ENCODE measurements around the gene PER1. TPM values are rescaled to one million over a fixed set of nuclear protein-coding genes. Genes with fewer than 3 reads are reported as not detected.

PER1 gene
- total and polyA plus RNA-seq, 2 of the 13 experiments (the other 11 are each of a cell fraction or from before 2014, with no cell fraction given), result 2.6 to 3.6 TPM

DNA sequence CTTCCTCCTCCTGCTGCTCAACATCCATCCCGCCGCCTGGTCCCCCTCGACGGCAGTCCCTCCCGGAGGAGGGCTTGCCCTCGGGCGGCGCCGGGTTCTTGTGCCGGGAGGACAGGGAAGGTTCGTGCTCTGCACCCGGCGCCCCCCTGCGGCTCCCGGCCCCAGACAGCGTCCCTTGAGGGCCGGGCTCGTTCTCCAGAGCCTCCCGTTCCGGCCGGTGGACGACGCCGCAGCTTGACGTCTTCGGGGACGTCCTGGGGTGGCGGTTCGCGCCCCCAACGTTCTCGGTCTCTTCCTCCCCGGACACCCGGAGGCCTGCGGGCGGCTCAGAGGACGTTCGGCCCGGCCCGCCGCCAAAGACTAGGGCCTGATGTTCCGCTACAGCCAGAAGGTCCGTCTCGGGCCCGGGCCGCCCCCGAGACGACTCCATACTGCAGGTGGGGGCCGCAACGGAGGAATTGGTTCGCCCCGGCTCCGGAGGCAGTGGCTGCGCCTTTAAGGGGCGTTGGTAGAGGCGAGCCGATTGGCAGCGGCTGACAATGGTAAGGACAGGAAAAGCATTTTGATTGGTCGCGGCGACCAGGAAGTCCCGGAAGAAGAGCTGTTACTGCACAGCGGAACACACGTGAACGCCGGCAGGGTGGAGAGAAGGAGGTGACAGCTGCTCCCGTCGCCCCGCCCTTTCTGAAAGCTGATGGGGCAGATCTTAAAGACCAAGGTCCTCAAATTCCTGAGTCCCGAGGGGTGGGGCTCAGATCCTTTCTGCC is 37.7 kb upstream of the PER1 start, which contains the start of gene BORCS6 (continued):
- TF ChIP-seq, protein P1, sequence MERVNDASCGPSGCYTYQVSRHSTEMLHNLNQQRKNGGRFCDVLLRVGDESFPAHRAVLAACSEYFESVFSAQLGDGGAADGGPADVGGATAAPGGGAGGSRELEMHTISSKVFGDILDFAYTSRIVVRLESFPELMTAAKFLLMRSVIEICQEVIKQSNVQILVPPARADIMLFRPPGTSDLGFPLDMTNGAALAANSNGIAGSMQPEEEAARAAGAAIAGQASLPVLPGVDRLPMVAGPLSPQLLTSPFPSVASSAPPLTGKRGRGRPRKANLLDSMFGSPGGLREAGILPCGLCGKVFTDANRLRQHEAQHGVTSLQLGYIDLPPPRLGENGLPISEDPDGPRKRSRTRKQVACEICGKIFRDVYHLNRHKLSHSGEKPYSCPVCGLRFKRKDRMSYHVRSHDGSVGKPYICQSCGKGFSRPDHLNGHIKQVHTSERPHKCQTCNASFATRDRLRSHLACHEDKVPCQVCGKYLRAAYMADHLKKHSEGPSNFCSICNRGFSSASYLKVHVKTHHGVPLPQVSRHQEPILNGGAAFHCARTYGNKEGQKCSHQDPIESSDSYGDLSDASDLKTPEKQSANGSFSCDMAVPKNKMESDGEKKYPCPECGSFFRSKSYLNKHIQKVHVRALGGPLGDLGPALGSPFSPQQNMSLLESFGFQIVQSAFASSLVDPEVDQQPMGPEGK (CRISPR knock-in tag; IDR thresholded peaks at IDR 0.05), result peak; percentile 92
- TF ChIP-seq ZFAT (CRISPR knock-in tag; conservative IDR thresholded peaks at IDR 0.05), result no peak
- TF ChIP-seq ZNF17 (CRISPR knock-in tag; IDR thresholded peaks at IDR 0.05), result no peak
- TF ChIP-seq NAIF1 (CRISPR knock-in tag; IDR thresholded peaks at IDR 0.05; ENCODE audit: borderline replicate concordance), result no peak
- TF ChIP-seq CREM (IDR thresholded peaks at IDR 0.05), result peak; percentile 57; the same call in 1 of the 2 replicates
- TF ChIP-seq CREM (CRISPR knock-in tag; IDR thresholded peaks at IDR 0.05), result no peak
- TF ChIP-seq ZNF570 (CRISPR knock-in tag; IDR thresholded peaks at IDR 0.05; ENCODE audit: borderline replicate concordance), result no peak
- TF ChIP-seq, protein P2, sequence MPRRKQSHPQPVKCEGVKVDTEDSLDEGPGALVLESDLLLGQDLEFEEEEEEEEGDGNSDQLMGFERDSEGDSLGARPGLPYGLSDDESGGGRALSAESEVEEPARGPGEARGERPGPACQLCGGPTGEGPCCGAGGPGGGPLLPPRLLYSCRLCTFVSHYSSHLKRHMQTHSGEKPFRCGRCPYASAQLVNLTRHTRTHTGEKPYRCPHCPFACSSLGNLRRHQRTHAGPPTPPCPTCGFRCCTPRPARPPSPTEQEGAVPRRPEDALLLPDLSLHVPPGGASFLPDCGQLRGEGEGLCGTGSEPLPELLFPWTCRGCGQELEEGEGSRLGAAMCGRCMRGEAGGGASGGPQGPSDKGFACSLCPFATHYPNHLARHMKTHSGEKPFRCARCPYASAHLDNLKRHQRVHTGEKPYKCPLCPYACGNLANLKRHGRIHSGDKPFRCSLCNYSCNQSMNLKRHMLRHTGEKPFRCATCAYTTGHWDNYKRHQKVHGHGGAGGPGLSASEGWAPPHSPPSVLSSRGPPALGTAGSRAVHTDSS (CRISPR knock-in tag; conservative IDR thresholded peaks at IDR 0.05), result no peak
- TF ChIP-seq ZNF644 (CRISPR knock-in tag; IDR thresholded peaks at IDR 0.05; ENCODE audit: low read depth), result no peak
- no peak for TF ChIP-seq NR2F6 (IDR thresholded peaks at IDR 0.05)
- TF ChIP-seq NR2F6 (CRISPR knock-in tag; IDR thresholded peaks at IDR 0.05), result no peak
- TF ChIP-seq KDM1A (CRISPR knock-in tag; IDR thresholded peaks at IDR 0.05), result no peak
- no peak for TF ChIP-seq KAT7 (CRISPR knock-in tag; IDR thresholded peaks at IDR 0.05; ENCODE audit: borderline replicate concordance)
- TF ChIP-seq ZNF24 (IDR thresholded peaks at IDR 0.05), result no peak
- TF ChIP-seq EP300 (IDR thresholded peaks at IDR 0.05; ENCODE audit: low read depth in 2 of 2, low read length in 2 of 2), result peak in 1 of 2 experiments; percentile 6; a peak in 1 of 4 replicates
- TF ChIP-seq EP300 (CRISPR knock-in tag; IDR thresholded peaks at IDR 0.05; ENCODE audit: borderline replicate concordance), result no peak
- no peak for TF ChIP-seq FLYWCH1 (CRISPR knock-in tag; IDR thresholded peaks at IDR 0.05)
- no peak for TF ChIP-seq ZNF7 (CRISPR knock-in tag; IDR thresholded peaks at IDR 0.05)
- 0 out of 2 replicates have a peak, but pooled peaks have one; percentile 49 for TF ChIP-seq ZNF34 (CRISPR knock-in tag; IDR thresholded peaks at IDR 0.05; ENCODE audit: borderline replicate concordance)
- no peak for TF ChIP-seq STAG1 (CRISPR knock-in tag; IDR thresholded peaks at IDR 0.05)
- TF ChIP-seq ZC3H13 (CRISPR knock-in tag; IDR thresholded peaks at IDR 0.05), result no peak
- no peak for TF ChIP-seq PRMT3 (CRISPR knock-in tag; IDR thresholded peaks at IDR 0.05; ENCODE audit: borderline replicate concordance, low read depth)
- TF ChIP-seq, protein P3, sequence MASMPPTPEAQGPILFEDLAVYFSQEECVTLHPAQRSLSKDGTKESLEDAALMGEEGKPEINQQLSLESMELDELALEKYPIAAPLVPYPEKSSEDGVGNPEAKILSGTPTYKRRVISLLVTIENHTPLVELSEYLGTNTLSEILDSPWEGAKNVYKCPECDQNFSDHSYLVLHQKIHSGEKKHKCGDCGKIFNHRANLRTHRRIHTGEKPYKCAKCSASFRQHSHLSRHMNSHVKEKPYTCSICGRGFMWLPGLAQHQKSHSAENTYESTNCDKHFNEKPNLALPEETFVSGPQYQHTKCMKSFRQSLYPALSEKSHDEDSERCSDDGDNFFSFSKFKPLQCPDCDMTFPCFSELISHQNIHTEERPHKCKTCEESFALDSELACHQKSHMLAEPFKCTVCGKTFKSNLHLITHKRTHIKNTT (CRISPR knock-in tag; IDR thresholded peaks at IDR 0.05), result no peak
- TF ChIP-seq, protein P4, sequence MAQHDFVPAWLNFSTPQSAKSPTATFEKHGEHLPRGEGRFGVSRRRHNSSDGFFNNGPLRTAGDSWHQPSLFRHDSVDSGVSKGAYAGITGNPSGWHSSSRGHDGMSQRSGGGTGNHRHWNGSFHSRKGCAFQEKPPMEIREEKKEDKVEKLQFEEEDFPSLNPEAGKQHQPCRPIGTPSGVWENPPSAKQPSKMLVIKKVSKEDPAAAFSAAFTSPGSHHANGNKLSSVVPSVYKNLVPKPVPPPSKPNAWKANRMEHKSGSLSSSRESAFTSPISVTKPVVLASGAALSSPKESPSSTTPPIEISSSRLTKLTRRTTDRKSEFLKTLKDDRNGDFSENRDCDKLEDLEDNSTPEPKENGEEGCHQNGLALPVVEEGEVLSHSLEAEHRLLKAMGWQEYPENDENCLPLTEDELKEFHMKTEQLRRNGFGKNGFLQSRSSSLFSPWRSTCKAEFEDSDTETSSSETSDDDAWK (CRISPR knock-in tag; IDR thresholded peaks at IDR 0.05), result no peak
- TF ChIP-seq FOXK1 (CRISPR knock-in tag; IDR thresholded peaks at IDR 0.05; ENCODE audit: borderline replicate concordance, low read depth), result peak; percentile 32; the same call in 1 of the 2 replicates
- TF ChIP-seq ZNF180 (CRISPR knock-in tag; IDR thresholded peaks at IDR 0.05; ENCODE audit: borderline replicate concordance, low read depth), result 0 out of 2 replicates have a peak, but pooled peaks have one; percentile 22

Measured in HepG2 (cell line).